ENCODE data around the gene HOXA3. TPM values are rescaled to one million over a fixed set of nuclear protein-coding genes. Genes with fewer than 3 reads are reported as not detected.

Gene HOXA3
- polyA plus RNA-seq, 1 of the 3 experiments (the other 2 are of a cell fraction), result 0.15 TPM

DNA sequence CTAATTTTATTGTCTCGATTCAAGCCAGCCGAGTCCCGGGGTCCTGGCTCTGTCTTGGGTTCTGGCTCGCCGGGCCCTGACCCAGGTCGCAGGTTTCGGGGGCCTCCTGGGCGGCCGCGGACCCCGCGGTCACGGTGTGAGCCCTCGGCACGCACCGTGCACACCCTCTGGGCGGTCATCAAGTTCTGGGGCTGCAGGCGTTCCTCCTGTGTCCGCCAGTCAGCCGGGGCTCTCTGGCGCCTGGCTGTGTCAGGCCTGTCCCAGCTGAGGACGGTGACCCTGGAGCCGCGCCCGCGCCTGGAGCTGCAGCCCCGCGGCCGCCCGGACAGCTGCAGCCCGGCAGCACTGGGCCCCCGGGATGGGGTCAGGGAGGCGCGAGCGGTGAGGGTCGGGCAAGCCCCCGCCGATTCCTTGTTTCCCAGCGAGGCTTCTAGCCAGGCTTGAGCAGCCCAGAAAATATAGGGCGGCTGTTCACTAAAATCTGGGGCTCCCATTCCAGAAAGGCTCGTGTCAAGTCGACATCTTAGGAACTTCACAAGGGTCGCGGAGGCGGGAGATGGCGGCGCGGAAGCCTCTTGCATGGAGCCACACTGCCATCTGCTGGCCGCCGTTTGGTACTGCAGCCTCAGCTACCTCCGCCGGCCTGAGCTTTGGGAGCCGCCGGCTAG is 8.3 kb upstream of the HOXA3 start:
- Histone ChIP-seq H4K20me1 (ENCODE audit: insufficient read depth) (no peaks in the 10 kb centered on the region), H3K27ac (ENCODE audit: low read depth in 2 of 2, low read length in 1 of 2) (no peak overlapping the region), H3K4me3 (ENCODE audit: low read depth in 2 of 2, low read length in 1 of 2) (peak overlapping the region; percentile 39 to 70), H3K9ac (no peak overlapping the region), H3K4me1 (ENCODE audit: control insufficient read depth in 1 of 2, insufficient read depth in 2 of 2, low read depth in 1 of 2, low read length in 1 of 2) (peaks cover 0 to 8% of the 10 kb centered on the region in 2 experiments; a peak in 1 of 4 replicates), H3K9me2 (no peaks in the 10 kb centered on the region), H3K4me2 (peak overlapping the region; percentile 97), H3K36me3 (replicated peaks in 1 of 2; ENCODE audit: control insufficient read depth in 1 of 2, insufficient read depth in 2 of 2, low read length in 1 of 2) (no peaks in the 10 kb centered on the region), H3F3A (replicated peaks; ENCODE audit: insufficient read depth) (peaks cover 10% of the 10 kb centered on the region), H3K79me2 (ENCODE audit: insufficient read depth) (no peaks in the 10 kb centered on the region), H3K9me3 (no peaks in the 10 kb centered on the region), H3K27me3 (ENCODE audit: insufficient read depth) (peaks cover 91% of the 10 kb centered on the region), H2AFZ (ENCODE audit: low read depth) (peak overlapping the region; percentile 99)
- ChIA-PET POLR2A (interaction anchor here (1.3 kb wide), 1 partner anchor 11 kb away, joined by 3 read pairs; no protein-coding TSS in a partner anchor), CTCF (interaction anchor here (0.6 to 12.1 kb wide), 74 partner anchors 13 to 1281 kb away, joined by 3 to 270 read pairs (median 4); partner anchors contain the start of genes HIBADH, HOXA10, HOXA11 and HOXA3)
- peak; percentile 96 for DNase-seq
- WGBS (ENCODE audit: low lambda C conversion rate), result 4% methylated on average over 36 of the region's 54 CpGs
- TF ChIP-seq MEF2A (IDR thresholded peaks at IDR 0.05; ENCODE audit: borderline replicate concordance, low read depth) (no peak), SIN3A (IDR thresholded peaks at IDR 0.05; ENCODE audit: borderline replicate concordance, low read depth, low read length) (no peak), TCF12 (IDR thresholded peaks at IDR 0.05) (no peak), GATA2 (CRISPR knock-in tag; IDR thresholded peaks at IDR 0.05) (no peak), USF1 (IDR thresholded peaks at IDR 0.05; ENCODE audit: borderline replicate concordance, low read depth) (no peak), GABPA (IDR thresholded peaks at IDR 0.05; ENCODE audit: low read depth) (no peak), EP300 (IDR thresholded peaks at IDR 0.05; ENCODE audit: borderline replicate concordance in 1 of 2, low read depth in 1 of 2, low read length in 1 of 2) (no peak), RXRA (IDR thresholded peaks at IDR 0.05; ENCODE audit: borderline replicate concordance, low read depth) (no peak), TEAD4 (IDR thresholded peaks at IDR 0.05; ENCODE audit: borderline replicate concordance, insufficient read depth) (peak; percentile 87), RFX5 (IDR thresholded peaks at IDR 0.05; ENCODE audit: low read length) (no peak), FOXJ3 (CRISPR knock-in tag; IDR thresholded peaks at IDR 0.05) (no peak), ELF1 (IDR thresholded peaks at IDR 0.05) (no peak), MAX (IDR thresholded peaks at IDR 0.05; ENCODE audit: low read depth) (0 out of 2 replicates have a peak, but pooled peaks have one; percentile 28), SMC3 (IDR thresholded peaks at IDR 0.05; ENCODE audit: low read depth, low read length) (peak; percentile 90), CTCF (IDR thresholded peaks at IDR 0.05) (peak; percentile 99), POLR2AphosphoS5 (IDR thresholded peaks at IDR 0.05; ENCODE audit: low read depth, low read length) (no peak), RAD21 (IDR thresholded peaks at IDR 0.05; ENCODE audit: low read length) (peak; percentile 94), FOSL2 (IDR thresholded peaks at IDR 0.05; ENCODE audit: borderline replicate concordance, low read depth) (no peak), YY1 (IDR thresholded peaks at IDR 0.05; ENCODE audit: low read depth) (peak; percentile 94), TAF1 (IDR thresholded peaks at IDR 0.05; ENCODE audit: borderline replicate concordance, low read depth, low read length) (no peak), MXI1 (IDR thresholded peaks at IDR 0.05; ENCODE audit: low read depth, low read length) (no peak; the same call in 1 of the 2 replicates), RCOR1 (IDR thresholded peaks at IDR 0.05; ENCODE audit: low read length) (peak; percentile 59; the same call in 1 of the 2 replicates), FOXM1 (IDR thresholded peaks at IDR 0.05; ENCODE audit: low read depth) (no peak), NFIC (IDR thresholded peaks at IDR 0.05; ENCODE audit: borderline replicate concordance) (no peak), CHD2 (IDR thresholded peaks at IDR 0.05; ENCODE audit: low read length, partially characterized antibody) (no peak), EZH2phosphoT487 (IDR thresholded peaks at IDR 0.05; ENCODE audit: borderline replicate concordance, low read depth) (no peak), NRF1 (IDR thresholded peaks at IDR 0.05; ENCODE audit: low read depth, low read length) (no peak), JUND (IDR thresholded peaks at IDR 0.05) (no peak)
- TF ChIP-seq, protein P1, sequence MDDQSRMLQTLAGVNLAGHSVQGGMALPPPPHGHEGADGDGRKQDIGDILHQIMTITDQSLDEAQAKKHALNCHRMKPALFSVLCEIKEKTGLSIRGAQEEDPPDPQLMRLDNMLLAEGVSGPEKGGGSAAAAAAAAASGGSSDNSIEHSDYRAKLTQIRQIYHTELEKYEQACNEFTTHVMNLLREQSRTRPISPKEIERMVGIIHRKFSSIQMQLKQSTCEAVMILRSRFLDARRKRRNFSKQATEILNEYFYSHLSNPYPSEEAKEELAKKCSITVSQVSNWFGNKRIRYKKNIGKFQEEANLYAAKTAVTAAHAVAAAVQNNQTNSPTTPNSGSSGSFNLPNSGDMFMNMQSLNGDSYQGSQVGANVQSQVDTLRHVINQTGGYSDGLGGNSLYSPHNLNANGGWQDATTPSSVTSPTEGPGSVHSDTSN (IDR thresholded peaks at IDR 0.05), result no peak
- TF ChIP-seq, protein P2, sequence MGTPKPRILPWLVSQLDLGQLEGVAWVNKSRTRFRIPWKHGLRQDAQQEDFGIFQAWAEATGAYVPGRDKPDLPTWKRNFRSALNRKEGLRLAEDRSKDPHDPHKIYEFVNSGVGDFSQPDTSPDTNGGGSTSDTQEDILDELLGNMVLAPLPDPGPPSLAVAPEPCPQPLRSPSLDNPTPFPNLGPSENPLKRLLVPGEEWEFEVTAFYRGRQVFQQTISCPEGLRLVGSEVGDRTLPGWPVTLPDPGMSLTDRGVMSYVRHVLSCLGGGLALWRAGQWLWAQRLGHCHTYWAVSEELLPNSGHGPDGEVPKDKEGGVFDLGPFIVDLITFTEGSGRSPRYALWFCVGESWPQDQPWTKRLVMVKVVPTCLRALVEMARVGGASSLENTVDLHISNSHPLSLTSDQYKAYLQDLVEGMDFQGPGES (IDR thresholded peaks at IDR 0.05; ENCODE audit: low read depth, low read length), result no peak; the same call in 1 of the 2 replicates
